Vagina (tissue), 2 donors: ENCODE data around the gene GABBR2. TPM values are rescaled to one million over a fixed set of nuclear protein-coding genes. Genes with fewer than 3 reads are reported as not detected.
"Not testable (repeated sequence)": the region's sequence is repeated elsewhere in the genome, so short reads cannot be mapped to it uniquely, and the experiment has no call there.

Source experiments
- DNase-seq, 2 donors: peaks; one replicate each; pipeline ENCODE4 v3.0.0-alpha.2; 2017; ENCODE audit errors: extremely low spot score in 2 of 2
- H3K27ac ChIP-seq: fragments of 200-600 bp; sonication (generic); one replicate; pipeline ENCODE4 v1.5.1; 2019
- H3K27me3 ChIP-seq: fragments of 200-600 bp; sonication (generic); one replicate; pipeline ENCODE4 v1.5.1; 2019
- H3K36me3 ChIP-seq, 2 donors: fragments of 200-600 bp; sonication (generic); one replicate each; pipeline ENCODE4 v1.5.1; 2017 to 2019
- H3K4me1 ChIP-seq: fragments of 200-600 bp; sonication (generic); one replicate; pipeline ENCODE4 v1.5.1; 2019
- H3K4me3 ChIP-seq, 2 donors: fragments of 200-600 bp; sonication (generic); 1 replicate in 1 of 2; 2 replicates in 1 of 2; pipeline ENCODE4 v1.5.1; 2016 to 2019
- H3K9me3 ChIP-seq: fragments of 200-600 bp; sonication (generic); one replicate; pipeline ENCODE4 v1.5.1; 2019
- CTCF ChIP-seq, 3 experiments: fragments of 450-650 bp in 2 of 3; fragments of 200-600 bp in 1 of 3; sonication (generic) in 1 of 3; IDR thresholded peaks; one replicate each; pipeline ENCODE4 v1.5.1; 2017 to 2019; ENCODE audit warnings: antibody characterized with exemption in 3 of 3, mild to moderate bottlenecking in 2 of 3, moderate library complexity in 2 of 3
- POLR2A ChIP-seq, 2 donors: fragments of 450-650 bp; IDR thresholded peaks; one replicate each; pipeline ENCODE4 v1.6.1; 2017; ENCODE audit warnings: antibody characterized with exemption in 2 of 2, mild to moderate bottlenecking in 2 of 2, moderate library complexity in 2 of 2
- POLR2AphosphoS5 ChIP-seq, 2 donors: sonication (generic); formaldehyde crosslinking; IDR thresholded peaks; one replicate each; pipeline ENCODE4 v1.9.0; 2017; ENCODE audit warnings: antibody characterized with exemption in 2 of 2, mild to moderate bottlenecking in 2 of 2, low read depth in 1 of 2; ENCODE audit not compliant: insufficient read depth in 1 of 2
- intact Hi-C: fragments of 100-400 bp; cut with DNase I; formaldehyde crosslinking; loops from one replicate; pipeline ENCODE4 v1.15.1; 2023
- total RNA-seq: library from RNA; depleted of rRNA; stranded (reverse); fragments of >200 nt; gene quantifications from one replicate; pipeline ENCODE4 v1.2.3, GENCODE V29; 2016

The GABBR2 gene
- total RNA-seq, 1 donor from 2014 or later, result not detected

GRCh38 chr9:98690686-98691085 lies 18.0 kb downstream of the GABBR2 start:
- Histone ChIP-seq H3K9me3 (no peaks in the 10 kb centered on the region), H3K27ac (no peak overlapping the region), H3K36me3 (no peaks in the 10 kb centered on the region), H3K27me3 (no peaks in the 10 kb centered on the region), H3K4me3 (no peak overlapping the region), H3K4me1 (no peaks in the 10 kb centered on the region)
- no peak for DNase-seq
- intact Hi-C loops, result no loop called here
- no peak for TF ChIP-seq POLR2A (IDR thresholded peaks at IDR 0.05)
- TF ChIP-seq POLR2AphosphoS5 (IDR thresholded peaks at IDR 0.05; ENCODE audit: insufficient read depth in 1 of 2, low read depth in 1 of 2), result no peak
- TF ChIP-seq CTCF (IDR thresholded peaks at IDR 0.05), result no peak

DNA sequence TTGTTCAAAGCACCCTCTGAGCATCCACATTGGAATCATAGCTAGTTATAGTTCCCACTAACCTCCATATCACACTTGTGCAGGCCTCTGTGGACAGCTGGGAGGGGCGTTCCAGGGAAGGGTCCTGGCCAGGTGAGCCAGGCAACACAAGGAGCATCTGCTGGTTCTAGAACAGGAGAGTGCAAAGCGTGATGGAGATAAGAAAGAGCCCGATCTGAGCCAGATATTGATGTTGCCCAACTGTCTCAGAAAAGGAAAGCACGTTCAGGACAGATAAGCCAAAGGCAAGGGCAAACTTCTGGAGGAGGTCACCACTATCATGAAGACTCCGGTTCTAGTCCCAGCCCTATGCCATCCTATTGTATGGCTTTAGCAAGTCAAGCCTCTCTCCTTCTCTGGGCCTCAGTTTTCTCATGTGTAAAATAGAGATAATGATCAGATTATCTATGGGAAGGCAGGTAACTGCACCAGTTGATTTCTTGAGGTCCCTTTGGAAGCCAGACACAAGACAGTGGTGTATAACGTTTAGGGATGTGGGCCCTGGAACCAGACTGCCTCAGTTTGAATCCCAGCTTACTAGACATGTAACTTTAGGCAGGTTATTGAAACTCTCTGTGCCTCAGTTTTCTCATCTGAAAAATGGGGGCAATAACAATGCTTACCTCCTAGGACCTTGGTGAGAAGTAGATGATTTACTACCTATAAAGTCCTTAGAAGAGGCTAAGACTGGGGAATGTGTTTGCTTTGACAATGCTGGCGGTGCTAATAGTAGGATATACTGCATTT lies 19.8 kb downstream of the GABBR2 start:
- H3K27me3 ChIP-seq, result no peaks in the 10 kb centered on the region
- no peaks in the 10 kb centered on the region for H3K4me1 ChIP-seq
- no peaks in the 10 kb centered on the region for H3K9me3 ChIP-seq
- H3K36me3 ChIP-seq, result no peaks in the 10 kb centered on the region
- TF ChIP-seq POLR2A (IDR thresholded peaks at IDR 0.05) (no peak), POLR2AphosphoS5 (IDR thresholded peaks at IDR 0.05; ENCODE audit: insufficient read depth in 1 of 2, low read depth in 1 of 2) (no peak), CTCF (IDR thresholded peaks at IDR 0.05) (no peak)
- H3K27ac ChIP-seq, result no peak overlapping the region
- intact Hi-C loops, result no loop called here
- no peak for DNase-seq
- no peak overlapping the region for H3K4me3 ChIP-seq

DNA sequence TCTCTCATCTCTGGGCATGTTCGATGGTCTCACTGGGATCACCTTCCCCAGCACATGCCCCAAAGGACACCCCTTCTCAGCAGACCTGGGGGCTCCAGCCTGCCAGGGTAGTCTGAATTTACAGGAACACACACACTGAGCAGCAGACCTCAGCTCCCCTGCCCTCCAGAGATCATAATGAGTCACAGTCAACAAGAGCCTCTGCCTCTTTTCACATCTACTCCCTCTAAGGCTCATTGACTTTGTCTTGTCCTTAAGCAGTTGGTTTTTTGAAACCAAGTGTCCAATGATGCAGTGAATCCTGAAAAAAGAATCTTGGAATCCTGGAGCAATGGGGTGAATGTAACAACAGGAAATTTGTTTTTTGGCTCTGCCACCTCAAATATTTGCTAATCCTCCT lies 20.8 kb downstream of the GABBR2 start:
- no peak overlapping the region for H3K4me3 ChIP-seq
- H3K36me3 ChIP-seq, result no peaks in the 10 kb centered on the region
- intact Hi-C loops, result no loop called here
- H3K9me3 ChIP-seq, result no peaks in the 10 kb centered on the region
- DNase-seq, result no peak
- no peak overlapping the region for H3K27ac ChIP-seq
- no peaks in the 10 kb centered on the region for H3K27me3 ChIP-seq
- H3K4me1 ChIP-seq, result no peaks in the 10 kb centered on the region
- TF ChIP-seq POLR2A (IDR thresholded peaks at IDR 0.05) (no peak), CTCF (IDR thresholded peaks at IDR 0.05) (no peak), POLR2AphosphoS5 (IDR thresholded peaks at IDR 0.05; ENCODE audit: insufficient read depth in 1 of 2, low read depth in 1 of 2) (no peak)

- no peak for TF ChIP-seq CTCF (IDR thresholded peaks at IDR 0.05)
- TF ChIP-seq POLR2A (IDR thresholded peaks at IDR 0.05), result no peak
- no peak for TF ChIP-seq POLR2AphosphoS5 (IDR thresholded peaks at IDR 0.05; ENCODE audit: insufficient read depth in 1 of 2, low read depth in 1 of 2)
- Histone ChIP-seq H3K27ac (no peak overlapping the region), H3K4me3 (no peak overlapping the region), H3K9me3 (no peaks in the 10 kb centered on the region), H3K4me1 (no peaks in the 10 kb centered on the region), H3K27me3 (no peaks in the 10 kb centered on the region), H3K36me3 (no peaks in the 10 kb centered on the region)
- intact Hi-C loops, result no loop called here
- DNase-seq, result no peak
Measured at GRCh38 chr9:98686961-98687855, 21.5 kb downstream of the GABBR2 start.

- H3K9me3 ChIP-seq, H3K27ac ChIP-seq, intact Hi-C loops, H3K27me3 ChIP-seq, H3K4me3 ChIP-seq, H3K4me1 ChIP-seq, DNase-seq, H3K36me3 ChIP-seq: not testable (repeated sequence)
Measured at GRCh38 chr9:98684816-98685215, 23.9 kb downstream of the GABBR2 start.
